Heart left ventricle (tissue), 13 donors: ENCODE data around the gene NAB1.

Experiments
- POLR2A ChIP-seq, 2 donors: fragments of 450-650 bp; IDR thresholded peaks; one replicate each; pipeline ENCODE4 v1.6.1; 2017; ENCODE audit warnings: antibody characterized with exemption in 2 of 2, mild to moderate bottlenecking in 2 of 2, moderate library complexity in 2 of 2
- TF ChIP-seq, protein P1 (sequence below), 12 donors: fragments of 200-600 bp; sonication (generic) in 4 of 12; IDR thresholded peaks; one replicate each; pipeline versions ENCODE4 v1.5.0 to v1.8.0; 2018 to 2022; ENCODE audit warnings: antibody characterized with exemption in 12 of 12, mild to moderate bottlenecking in 5 of 12
- donor health status: ischemic (EF 13 %, LVEDD 7.1; RV severe dilation, severe dysfunction).
- donor health status: DM: no; HTN: yes; CAD: no.
- donor health status: DM: no; HTN: no; CAD: no.
- donor health status: ischemic (EF 25% LVEDD 6.9; RV normal size, moderate dysfunction).
- donor health status: ischemic (EF 25% LVEDD 5.7; RV mildly dilated, moderate dysfunction).
- donor health status: ischemic (EF 35%, LVEDD 5.7; RV mildly dilated, moderate dysfunction).
- donor health status: nonischemic (EF 11% LVEDD 7.7; RV severe dilation, severe dysfunction).
- donor health status: DM: yes; HTN: yes; CAD: no.
- donor health status: PGD.
- donor health status: ischemic (EF 29% LVEDD 5.4; RV normal size, mild dysfunction).
- donor health status: nonischemic (EF 23%, LVEDD 6.1; RV moderate dilation, normal function).

DNA sequence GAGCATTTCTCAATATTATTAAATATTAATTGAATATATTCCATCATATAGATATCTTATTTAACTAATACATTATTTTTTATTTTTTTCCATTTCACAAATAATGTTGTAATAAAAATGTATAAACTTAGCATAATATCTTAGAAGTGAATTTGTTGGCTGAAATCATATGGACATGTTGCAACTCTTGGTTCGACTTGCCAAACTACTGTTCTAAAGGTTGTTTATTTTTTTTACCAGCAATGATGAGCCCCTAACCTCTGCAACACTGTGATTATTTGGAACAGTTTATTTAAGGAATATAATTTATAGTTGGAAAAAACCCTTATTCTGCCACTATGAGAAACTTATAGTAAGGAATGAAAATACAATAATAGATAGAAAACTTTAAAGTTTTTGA is 8.8 kb upstream of the NAB1 start:
- TF ChIP-seq, protein P1, sequence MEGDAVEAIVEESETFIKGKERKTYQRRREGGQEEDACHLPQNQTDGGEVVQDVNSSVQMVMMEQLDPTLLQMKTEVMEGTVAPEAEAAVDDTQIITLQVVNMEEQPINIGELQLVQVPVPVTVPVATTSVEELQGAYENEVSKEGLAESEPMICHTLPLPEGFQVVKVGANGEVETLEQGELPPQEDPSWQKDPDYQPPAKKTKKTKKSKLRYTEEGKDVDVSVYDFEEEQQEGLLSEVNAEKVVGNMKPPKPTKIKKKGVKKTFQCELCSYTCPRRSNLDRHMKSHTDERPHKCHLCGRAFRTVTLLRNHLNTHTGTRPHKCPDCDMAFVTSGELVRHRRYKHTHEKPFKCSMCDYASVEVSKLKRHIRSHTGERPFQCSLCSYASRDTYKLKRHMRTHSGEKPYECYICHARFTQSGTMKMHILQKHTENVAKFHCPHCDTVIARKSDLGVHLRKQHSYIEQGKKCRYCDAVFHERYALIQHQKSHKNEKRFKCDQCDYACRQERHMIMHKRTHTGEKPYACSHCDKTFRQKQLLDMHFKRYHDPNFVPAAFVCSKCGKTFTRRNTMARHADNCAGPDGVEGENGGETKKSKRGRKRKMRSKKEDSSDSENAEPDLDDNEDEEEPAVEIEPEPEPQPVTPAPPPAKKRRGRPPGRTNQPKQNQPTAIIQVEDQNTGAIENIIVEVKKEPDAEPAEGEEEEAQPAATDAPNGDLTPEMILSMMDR (IDR thresholded peaks at IDR 0.05), result no peak
- TF ChIP-seq POLR2A (IDR thresholded peaks at IDR 0.05), result no peak
